HG03095 (cell line): Measurements from ENCODE around the gene DLX5.

ENCODE experiments used
- ATAC-seq: cut with Tn5 transposase; IDR thresholded peaks from one replicate; pipeline ENCODE4 v1.9.1; 2021; ENCODE audit warnings: moderate library complexity; ENCODE audit not compliant: unreplicated experiment

Gene DLX5

GRCh38 chr7:97018791-97019531, 5.7 kb downstream of the DLX5 start:
- ATAC-seq, result no peak

GRCh38 chr7:97018126-97018601, 6.5 kb downstream of the DLX5 start:
- ATAC-seq, result no peak

- ATAC-seq, result no peak
These were observed 7.2 kb downstream of the DLX5 start for GRCh38 chr7:97017192-97018125.

- no peak for ATAC-seq
These were observed 8.0 kb downstream of the DLX5 start for GRCh38 chr7:97016381-97017191.

- ATAC-seq, result no peak
These were observed 8.8 kb downstream of the DLX5 start for GRCh38 chr7:97015756-97016380.

- no peak for ATAC-seq
These were observed 9.4 kb downstream of the DLX5 start for GRCh38 chr7:97015279-97015678.

- ATAC-seq, result no peak
These were observed 10.4 kb downstream of the DLX5 start for GRCh38 chr7:97014145-97014750.

GRCh38 chr7:97013845-97014134, 10.8 kb downstream of the DLX5 start:
- no peak for ATAC-seq

GRCh38 chr7:97013134-97013844, 11.3 kb downstream of the DLX5 start:
- ATAC-seq, result no peak

- no peak for ATAC-seq
These were observed 12.1 kb downstream of the DLX5 start for GRCh38 chr7:97012365-97013133.

- no peak for ATAC-seq
These were observed 12.9 kb downstream of the DLX5 start for GRCh38 chr7:97011536-97012364.

- no peak for ATAC-seq
These were observed 13.5 kb downstream of the DLX5 start for GRCh38 chr7:97011104-97011503.

- no peak for ATAC-seq
These were observed 14.6 kb downstream of the DLX5 start for GRCh38 chr7:97009753-97010732.

GRCh38 chr7:97008275-97008917, 16.2 kb downstream of the DLX5 start:
- ATAC-seq, result no peak

GRCh38 chr7:97007583-97007861, 17.1 kb downstream of the DLX5 start:
- ATAC-seq, result no peak

- ATAC-seq, result no peak
These were observed 17.6 kb downstream of the DLX5 start for GRCh38 chr7:97006816-97007582.
